ENCODE data around the gene GOLGA3.

GOLGA3 gene

GRCh38 chr12:132720606-132721345, 107.9 kb downstream of the GOLGA3 start:
- no peak for DNase-seq (ENCODE audit: low read depth in 2 of 2)

DNA sequence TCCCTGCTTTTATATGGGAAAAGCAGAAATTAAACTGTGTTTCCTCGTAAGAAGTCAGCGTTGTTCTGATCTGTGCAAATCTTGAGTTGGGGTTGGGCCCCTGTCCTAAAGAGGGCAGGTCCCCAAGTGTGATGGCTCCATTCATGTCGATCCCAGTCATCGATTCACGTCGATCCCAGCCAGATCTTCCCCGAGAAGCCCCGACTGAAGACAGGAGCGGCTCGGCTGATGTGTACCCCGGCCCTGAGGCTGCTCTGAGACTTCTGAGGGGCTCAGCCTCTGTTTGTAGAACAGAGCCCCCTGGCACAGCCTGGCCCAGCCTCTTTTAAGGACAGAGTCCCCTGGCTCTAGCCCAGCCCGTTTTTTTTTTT, 108.7 kb downstream of the GOLGA3 start:
- no peak for DNase-seq (ENCODE audit: low read depth in 2 of 2)

GRCh38 chr12:132719141-132719953, 109.3 kb downstream of the GOLGA3 start:
- DNase-seq (ENCODE audit: low read depth in 2 of 2), result no peak

Data from fibroblast of skin of left quadriceps (primary cell).